GM18873 (cell line): ENCODE results near the gene GALNT18.
"Not testable (repeated sequence)": the region's sequence is repeated elsewhere in the genome, so short reads cannot be mapped to it uniquely, and the experiment has no call there.

Experiments
- ATAC-seq: cut with Tn5 transposase; IDR thresholded peaks from one replicate; pipeline ENCODE4 v1.9.1; 2021; ENCODE audit warnings: mild to moderate bottlenecking, moderate library complexity, moderate number of reproducible peaks; ENCODE audit not compliant: unreplicated experiment, low FRiP score

GALNT18 gene

DNA sequence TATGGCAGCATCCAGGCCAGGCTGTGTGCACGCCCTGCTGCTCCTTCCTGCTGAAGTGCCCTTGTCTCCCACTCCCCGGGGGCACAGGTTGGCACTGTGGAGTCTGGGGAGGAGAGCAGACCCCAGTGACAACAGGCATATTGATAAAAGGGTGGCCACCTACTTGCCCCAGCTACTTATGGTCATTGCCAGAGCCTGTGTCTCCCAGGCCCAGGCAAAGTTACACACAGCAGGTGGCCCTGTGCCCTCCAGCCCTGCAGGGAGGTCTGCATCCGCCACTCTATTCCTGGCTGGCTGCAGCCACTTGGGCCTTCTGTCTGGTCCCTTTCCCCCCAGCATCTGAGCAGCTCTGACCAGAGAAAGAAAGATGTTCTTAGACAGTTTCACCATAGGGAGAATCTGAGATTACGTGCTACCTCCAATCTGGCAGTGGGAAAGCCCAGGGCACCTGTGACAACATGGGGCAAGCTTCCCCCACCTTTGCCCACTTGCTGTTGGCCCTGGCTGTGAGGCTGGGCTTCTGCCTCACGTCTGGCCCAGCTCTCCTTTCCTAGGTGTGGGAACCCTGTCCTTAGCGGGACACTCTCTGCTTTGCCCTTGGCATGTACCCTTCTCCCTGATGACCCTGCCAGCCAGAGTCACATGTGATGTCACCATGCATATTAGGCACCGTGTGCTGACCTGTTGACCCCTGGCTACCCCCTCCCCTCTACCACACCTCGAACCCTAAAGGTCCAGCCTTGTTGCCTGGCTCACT is 243.4 kb downstream of the GALNT18 start:
- ATAC-seq: no peak

DNA sequence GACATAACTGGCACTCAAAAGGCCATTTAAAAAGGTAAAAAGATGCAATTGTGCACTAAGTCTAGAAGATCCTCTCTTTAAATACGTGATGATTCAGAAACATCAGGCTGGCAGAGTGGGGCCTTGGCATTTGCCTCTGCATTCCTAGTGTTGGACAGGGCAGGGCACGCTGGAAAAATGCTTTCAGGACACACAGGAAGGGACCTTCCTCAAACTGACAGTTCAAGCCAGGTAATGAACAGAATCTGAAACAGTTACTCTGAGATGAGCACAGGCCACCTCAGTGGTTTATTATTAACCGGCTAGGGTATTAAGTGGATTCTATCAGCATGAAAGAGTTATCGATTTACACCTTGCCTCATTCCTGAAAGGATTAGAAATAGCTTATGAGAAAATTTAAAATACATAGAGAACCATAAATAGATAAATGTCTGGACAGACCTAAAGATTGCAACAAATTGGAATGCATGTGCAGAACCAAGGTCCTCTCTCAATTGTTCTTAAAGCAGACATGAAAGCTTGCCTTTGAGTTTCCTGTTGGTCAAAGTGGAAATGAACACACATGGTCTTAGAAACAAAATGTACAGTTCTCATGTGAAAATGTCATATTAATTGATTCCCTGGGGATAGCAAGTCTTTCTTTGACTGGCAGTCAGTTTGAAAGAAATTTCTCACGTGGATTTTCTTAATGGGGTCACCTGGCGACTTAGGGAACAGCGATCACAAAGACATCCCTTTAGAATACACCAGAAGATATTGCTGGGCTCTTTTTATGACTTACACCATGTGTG is 247.3 kb downstream of the GALNT18 start:
- no peak for ATAC-seq

DNA sequence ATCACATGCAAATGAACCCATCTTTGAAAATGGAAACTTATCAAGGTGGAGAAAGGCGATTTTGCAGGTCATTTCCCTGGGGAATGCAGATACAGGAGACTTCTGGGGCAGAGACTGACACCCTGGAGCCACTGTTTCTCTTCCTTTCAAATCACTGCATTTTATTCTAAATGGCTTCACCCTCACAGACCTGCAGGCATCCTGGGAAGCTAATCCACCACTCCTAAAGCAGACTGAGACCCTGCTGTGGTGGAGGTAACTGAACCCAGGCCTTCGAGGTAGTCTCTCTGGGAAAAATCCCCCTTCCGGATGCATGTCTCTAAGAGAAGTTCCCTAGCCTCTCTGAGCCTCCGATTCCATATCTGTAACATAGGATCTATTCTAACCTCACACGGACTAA is 247.9 kb downstream of the GALNT18 start:
- ATAC-seq: no peak

DNA sequence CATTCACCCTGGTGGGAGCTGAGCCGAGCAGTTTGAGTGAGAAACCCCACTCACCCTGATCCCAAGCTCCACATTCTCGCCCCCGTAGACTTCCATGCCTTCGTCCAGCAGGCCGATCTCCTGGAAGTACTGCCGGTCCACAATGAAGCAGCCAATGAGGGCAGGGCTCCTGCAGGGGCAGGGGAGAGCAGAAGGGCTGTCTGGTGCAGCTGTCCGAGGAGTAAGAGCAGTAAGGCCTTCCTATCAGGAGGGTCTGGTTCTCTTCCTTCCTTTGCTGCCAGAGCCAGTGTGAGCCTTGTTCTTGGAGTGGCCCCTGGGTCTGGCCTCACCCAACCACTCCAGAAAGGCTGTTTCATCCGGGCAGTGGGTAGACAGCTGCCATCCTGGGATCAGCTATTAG is 249.3 kb downstream of the GALNT18 start:
- no peak for ATAC-seq

DNA sequence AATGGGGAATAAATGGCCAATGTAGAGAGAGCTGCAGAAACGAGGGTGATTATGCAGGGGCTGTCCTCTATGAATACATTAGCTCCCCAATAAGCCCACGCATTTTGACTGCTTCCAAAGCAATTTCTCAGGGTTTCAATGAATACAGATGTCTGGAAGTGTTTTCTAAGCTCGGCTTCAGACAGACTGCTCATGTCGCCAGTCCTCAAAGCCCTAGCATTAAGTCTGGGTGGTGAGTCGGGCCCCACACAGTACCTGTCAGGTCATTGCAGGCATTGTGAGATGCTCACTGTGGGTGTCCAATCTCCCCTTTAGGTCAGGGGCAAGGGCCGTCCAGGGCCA is 250.9 kb downstream of the GALNT18 start:
- ATAC-seq: no peak

DNA sequence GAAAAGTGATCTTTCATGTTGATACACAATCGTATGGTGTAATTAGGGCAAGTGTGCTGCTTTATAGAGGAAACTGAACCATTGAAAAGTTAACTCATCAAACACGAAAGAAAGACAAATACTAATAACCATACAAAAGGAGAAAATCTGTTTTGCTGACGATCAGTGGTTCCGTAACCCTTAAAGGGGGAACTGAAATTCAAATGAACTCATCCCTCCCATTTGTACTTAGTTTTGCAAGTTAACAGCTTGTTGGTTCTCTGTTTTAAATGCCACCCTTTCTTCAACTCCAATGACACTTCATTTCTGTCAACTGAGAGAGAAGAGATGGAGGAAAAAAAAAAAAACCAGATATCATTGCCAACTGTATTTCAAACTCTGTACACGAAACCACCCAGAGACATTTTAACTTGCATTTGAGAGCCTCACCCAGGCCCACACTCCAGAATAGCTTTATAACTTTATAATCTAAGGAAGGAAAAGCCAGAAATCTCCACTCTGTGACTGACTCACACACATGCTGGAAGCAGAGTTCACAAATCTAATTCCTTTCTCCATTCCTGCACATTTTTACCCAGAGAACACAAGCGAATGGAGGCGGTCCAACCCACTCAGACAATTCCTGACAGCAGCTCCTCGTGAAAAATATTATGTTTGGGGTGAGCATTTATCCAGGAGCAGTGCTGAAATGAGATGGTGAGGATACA is 251.4 kb downstream of the GALNT18 start:
- no peak for ATAC-seq

DNA sequence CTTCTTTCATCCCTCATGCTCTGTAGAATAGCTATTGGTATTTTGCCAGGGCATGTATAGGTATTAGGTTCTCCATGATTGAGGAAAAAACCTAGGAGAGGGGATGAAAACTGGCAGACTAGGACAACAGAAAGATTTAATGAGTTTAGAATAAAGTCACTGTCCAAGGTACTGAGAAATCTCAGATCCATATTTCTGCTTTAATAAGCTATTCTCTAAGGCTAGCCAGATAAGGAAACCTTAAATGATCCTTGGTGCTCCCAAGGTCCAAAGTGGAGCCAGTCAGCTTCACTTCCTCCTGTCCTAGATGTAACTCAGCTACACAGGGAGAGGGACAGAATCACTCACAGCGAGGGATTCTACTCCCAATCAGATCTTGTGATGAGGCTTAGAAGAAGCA is 255.0 kb downstream of the GALNT18 start:
- ATAC-seq: no peak

DNA sequence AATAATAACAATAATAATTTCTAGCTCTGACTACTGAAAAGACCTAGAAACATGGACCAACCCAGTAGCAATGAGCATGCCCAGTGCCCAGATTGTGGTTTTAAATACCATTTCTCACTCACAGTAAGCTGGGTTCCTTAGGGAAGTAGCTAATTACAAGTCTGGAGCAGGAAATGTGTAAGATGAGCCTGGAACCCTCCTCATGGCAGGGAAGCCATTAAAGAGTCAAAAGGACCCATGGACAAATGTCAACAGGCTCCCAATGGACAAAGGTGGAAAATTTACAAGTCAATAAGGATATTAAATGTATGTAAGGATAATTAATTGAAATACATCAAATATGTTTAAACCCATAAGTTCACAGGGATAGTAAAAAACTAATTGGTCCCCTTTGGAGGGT is 258.1 kb downstream of the GALNT18 start:
- ATAC-seq: no peak

DNA sequence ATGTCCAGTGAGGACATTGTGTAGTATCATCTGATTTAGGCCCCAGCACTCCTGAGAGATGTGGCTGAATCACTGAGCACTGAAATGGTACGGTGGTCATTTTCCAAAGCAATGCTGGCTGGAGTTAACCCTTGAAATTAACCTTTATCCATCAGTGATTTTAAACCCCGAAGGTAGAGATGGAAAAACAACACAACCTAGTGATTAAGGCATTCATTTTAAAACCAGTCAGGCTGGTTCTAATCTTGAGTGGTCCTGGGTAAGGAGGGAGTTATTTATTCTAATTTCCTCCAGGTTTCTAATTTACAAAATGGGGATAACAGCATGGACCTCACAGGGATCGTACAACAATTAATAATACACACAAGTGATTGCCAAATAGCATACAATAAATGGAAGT is 262.2 kb downstream of the GALNT18 start:
- ATAC-seq: no peak

DNA sequence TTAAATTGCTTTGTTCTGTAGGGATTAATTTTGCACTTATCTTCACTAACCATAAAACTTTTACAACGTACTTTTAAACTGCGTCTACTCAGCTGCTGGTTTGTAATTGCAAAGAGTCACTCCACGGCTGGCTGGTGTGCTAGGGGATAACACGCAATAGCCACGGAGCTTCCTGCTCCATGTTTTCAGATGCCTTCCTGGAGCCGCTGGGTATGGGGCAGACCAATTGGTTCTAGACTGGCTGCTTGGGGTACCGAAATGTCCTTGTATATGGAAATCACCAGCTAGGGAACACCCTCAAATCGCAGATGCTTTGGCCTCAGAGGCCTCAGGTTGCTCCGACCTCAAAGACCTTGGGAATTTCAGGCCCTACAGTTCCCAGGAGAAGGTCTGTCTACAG is 265.0 kb downstream of the GALNT18 start:
- no peak for ATAC-seq

DNA sequence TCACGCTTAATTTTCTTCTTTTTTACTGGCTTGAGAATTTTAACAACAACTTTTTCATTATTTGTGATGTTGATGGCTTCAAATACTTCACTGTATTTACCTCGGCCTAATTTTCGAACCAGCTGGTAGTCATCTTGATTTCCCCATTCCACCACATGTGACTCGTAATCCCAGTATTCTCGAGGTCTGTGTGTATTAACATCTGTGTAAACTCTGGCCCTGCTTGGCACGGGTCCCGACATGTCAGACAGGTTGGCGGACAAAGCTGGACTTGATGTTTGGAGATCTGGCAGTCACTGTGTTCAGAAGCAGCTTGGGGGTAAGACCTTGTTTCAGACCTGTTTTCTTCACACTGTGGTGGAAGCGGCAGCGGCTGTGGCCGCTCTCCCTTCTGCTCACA is 268.9 kb downstream of the GALNT18 start, which contains the start of gene CSNK2A3:
Gene CSNK2A3, minus strand, starts transcription at position 373 of the 400 bp plus-strand sequence. Its CDS starts 131 bp downstream, at position 242.
- not testable (repeated sequence) for ATAC-seq

DNA sequence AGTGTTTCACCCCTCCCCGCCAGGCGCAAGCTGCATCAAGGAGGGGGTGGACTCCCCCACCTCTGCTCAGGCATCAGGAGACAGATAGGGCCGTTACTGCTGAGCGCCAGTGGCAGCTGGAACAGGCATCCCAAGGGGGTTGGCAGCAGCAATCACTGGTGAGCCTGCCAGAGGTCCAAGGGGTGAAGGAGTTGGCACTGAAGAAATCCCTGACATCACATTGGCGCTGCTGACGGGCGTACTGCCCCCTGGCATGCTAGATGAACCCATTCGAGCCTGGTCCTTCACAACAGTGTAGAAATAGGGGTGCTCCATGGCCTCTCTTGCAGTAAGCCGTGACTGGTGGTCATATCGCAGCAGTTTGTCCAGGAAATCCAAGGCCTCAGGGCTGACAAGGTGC is 270.0 kb downstream of the GALNT18 start:
- ATAC-seq: not testable (repeated sequence)

DNA sequence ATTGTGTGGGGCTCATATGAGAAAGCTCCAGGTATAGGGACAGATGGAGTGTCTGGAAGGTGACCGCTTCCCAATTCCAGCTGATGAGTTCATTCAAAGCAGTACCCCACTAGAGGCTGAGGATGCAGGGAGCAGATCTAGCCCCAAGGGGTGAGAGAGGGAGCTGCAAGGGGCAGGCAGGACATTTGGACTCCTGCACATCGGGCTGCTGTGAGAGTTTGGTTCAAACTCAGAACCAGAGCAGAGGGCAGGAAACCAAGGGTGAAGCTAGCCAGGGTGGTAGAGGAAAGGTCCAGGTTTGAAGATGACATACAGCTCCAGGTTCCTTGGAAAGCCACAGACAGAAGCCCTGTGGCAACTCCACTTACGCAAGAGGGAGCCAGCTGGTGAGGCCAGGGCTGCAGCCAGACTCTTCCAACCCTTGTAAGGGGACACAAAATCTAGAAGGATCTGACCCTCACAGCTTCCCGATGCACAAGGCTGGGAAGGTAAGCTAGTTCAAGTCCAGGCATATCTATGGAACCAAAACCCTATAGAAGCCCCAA is 270.7 kb downstream of the GALNT18 start:
- ATAC-seq: no peak

DNA sequence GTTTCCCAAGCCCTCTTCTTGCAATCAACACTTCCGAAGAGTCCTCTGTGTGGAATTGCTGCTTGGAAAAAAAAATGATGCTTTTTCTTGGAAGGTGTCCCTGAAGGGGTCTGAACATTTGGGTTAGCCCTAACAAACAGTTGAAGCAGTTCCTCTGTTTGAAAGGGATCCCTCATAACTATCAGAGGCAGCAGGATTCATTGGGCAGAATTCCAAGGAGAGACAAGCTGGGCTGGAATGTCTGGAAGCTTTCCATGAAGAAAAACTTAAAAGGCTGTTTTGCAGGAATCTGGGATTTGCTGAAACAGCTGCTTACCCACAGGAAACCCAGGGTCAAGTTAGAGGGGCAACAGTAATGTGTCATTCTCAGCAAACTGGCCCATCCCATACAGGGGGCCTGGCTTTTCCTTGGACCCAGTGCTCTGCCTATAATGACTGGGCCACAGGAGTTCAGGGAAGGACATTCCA is 271.9 kb downstream of the GALNT18 start:
- ATAC-seq: no peak

DNA sequence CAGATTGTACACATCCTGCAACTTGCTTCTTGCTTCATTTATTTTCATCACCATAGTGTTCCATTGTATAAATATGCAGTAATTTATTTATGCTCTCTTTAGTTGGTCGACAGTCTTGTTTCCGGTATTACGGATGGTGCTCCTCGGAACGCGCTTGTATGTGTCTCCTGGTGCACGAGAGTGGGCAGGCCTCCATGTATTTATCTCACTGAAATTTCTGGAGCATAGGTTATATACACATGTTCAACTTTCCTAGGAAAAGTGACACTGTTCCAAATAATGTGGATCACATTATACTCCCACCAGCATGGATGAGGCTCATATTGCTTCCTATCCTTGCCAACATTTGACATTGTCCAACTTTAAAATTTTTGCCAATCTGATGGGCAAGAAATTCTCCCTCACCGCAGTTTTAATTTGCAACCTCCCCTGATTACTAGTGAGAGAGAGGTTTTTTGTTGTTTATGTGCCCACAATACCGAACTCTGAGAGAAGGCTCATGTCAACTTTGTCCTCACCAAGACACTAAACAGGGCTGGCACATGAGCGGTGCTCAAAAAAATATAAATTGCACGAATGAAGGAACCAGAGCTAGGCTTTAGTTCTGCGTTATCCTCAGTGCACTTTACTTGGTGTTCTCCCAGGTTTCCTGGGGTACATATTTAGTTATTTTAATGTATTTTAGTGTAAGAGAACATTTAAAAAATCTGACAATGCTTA is 272.5 kb downstream of the GALNT18 start:
- ATAC-seq: no peak

DNA sequence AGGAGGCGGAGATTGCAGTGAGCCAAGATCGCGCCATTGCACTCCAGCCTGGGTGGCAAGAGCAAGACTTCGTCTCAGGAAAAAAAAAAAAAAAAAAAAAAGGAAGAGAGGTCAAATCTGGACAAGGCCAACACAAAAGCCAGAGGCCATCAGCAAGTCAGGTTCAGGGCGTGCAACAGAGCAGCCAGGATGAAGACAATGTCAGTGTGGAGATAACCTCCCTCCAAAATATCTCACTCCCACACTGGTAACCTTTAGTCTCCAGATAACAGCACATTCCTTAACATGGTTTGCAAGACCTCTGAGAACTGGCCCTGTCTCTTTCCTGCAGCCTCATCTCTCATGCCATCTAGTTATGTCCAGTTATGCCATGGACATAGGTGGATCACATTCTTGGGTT is 273.5 kb downstream of the GALNT18 start:
- ATAC-seq: no peak

DNA sequence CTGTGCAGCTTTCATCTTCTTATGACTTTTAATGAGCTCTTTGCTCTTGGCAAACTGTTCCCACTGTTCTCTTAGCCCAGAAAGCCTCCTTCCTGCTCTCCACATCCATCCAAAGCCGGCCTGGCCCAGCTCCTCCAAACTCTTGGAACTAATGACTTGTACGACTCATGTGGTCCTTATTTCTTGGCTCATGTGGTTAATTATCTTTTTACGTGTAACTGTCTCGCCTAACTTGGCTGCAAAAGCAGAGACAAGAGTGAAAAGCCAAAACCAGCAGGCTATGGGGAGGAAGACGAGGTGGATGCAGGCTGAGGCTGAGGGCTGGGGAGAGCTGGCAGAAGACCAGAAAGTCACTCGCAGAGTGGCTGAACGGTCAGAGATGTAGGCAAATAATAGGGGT is 274.2 kb downstream of the GALNT18 start:
- ATAC-seq: no peak

DNA sequence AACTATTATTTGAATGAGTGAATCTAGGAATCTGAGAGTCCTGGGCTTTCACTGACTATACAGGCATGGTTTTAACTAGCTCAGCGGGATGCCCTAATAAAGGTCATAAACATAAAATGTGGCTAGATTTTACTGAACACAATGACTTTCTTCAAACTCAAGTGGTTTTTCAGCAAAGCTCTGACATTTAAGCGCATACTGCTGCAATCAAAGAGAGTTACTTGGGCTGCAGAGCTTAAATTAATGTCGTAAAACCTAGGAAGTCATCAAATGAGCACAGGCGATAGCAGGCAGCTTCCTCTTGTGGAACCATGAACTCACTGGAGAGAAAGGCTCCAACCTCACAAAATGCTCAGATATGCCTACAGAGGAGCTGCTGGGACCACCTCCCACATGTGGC is 275.5 kb downstream of the GALNT18 start:
- no peak for ATAC-seq

DNA sequence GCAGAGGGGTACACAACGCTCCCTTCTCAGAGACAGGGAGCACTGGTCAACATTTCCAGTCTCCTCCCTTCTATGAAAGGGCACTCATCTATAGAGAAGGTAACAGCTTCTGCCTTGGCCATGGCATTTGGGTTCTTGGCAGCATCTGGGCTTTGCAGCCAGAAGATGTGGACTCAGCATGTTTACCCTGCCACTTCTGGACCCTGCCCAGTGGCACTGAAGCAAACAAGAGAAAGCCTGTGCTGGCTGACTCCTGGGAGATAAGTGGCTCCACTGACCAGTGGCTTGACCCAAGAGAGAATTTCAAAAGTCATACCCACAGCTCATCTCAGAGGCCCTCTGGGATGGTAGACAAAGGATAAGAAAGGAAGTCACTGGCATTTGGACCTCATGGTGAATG is 276.7 kb downstream of the GALNT18 start:
- no peak for ATAC-seq

DNA sequence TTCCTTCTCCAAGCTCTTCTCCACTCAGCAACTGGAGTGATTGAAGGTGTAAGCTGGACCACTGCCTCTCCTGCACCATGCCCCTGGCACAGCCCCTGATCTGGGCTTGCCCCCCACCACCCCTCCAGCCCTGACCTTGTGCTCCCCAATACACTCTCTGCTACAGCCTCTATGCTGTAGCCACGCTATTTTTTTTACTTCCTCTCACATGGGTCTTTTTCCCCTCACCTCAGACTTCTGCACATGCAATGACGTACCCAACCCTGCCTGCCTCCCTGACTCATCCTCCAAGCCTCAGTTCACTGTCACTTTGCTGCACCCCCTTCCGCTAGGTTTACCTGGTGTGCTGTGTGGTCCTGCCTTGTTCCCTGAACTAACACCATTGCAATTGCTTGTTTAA is 277.8 kb downstream of the GALNT18 start:
- no peak for ATAC-seq
